H1 (cell line): ENCODE measurements around the gene DCN. TPM values are rescaled to one million over a fixed set of nuclear protein-coding genes. Genes with fewer than 3 reads are reported as not detected.

Experiments used
- CHD2 ChIP-seq: IDR thresholded peaks from 2 replicates; pipeline ENCODE4 v1.6.1; 2012; ENCODE audit warnings: low read length, improper control_type of control experiment
- NANOG ChIP-seq: IDR thresholded peaks from 2 replicates; pipeline ENCODE4 v1.6.1; 2011; ENCODE audit warnings: low read length, low read depth, mild to moderate bottlenecking, inconsistent platforms; ENCODE audit not compliant: insufficient read depth, poor library complexity, severe bottlenecking
- SIX5 ChIP-seq: IDR thresholded peaks from 2 replicates; pipeline ENCODE4 v1.6.1; 2011; ENCODE audit warnings: mild to moderate bottlenecking, low read depth, low read length
- polyA plus RNA-seq, 7 experiments: library from polyadenylated mRNA; depleted of rRNA in 3 of 7; stranded (reverse) in 5 of 7; unstranded in 2 of 7; fragments of >200 nt in 5 of 7; fragments of 200-250 nt in 2 of 7; gene quantifications; 1 replicate in 5 of 7; 2 replicates in 1 of 7; 4 replicates in 1 of 7; pipeline versions ENCODE4 v1.2.1 to v1.2.3, GENCODE V29; 2011 to 2013; ENCODE audit warnings: missing spikeins in 2 of 7, mixed read lengths in 2 of 7
- total RNA-seq: library from RNA; stranded (reverse); fragmentation: NEBNext Ultra II Directional; extraction: Animal tissue kit (Norgen Biotek cat#: 25700); gene quantifications from 2 replicates; pipeline ENCODE4 v1.2.1, GENCODE V29; 2021

The DCN gene
- total and polyA plus RNA-seq, 2 of the 8 experiments (the other 6 are each of a cell fraction or from before 2014, with no cell fraction given), result not detected

GRCh38 chr12:91099341-91099740 is 83.3 kb downstream of the DCN start (continued):
- TF ChIP-seq CHD2 (no peak), SIX5 (no peak), NANOG (no peak)
- TF ChIP-seq, all 59 proteins: peak for 0
